MG63 (cell line): Measurements from ENCODE around the gene FAIM2. TPM values are rescaled to one million over a fixed set of nuclear protein-coding genes. Genes with fewer than 3 reads are reported as not detected.

Source experiments
- DNase-seq: peaks from one replicate; pipeline ENCODE4 v3.0.0-alpha.2; 2020
- H3K27me3 ChIP-seq: fragments of 250-450 bp; sonication (Bioruptor Pico); 2 replicates; pipeline ENCODE4 v1.5.1; 2020; ENCODE audit warnings: mild to moderate bottlenecking, moderate library complexity
- H3K36me3 ChIP-seq: fragments of 250-450 bp; sonication (Bioruptor Pico); 2 replicates; pipeline ENCODE4 v1.5.1; 2020; ENCODE audit warnings: mild to moderate bottlenecking, moderate library complexity
- H3K4me3 ChIP-seq: fragments of 250-450 bp; sonication (Bioruptor Pico); 2 replicates; pipeline ENCODE4 v1.5.1; 2020; ENCODE audit warnings: mild to moderate bottlenecking, moderate library complexity
- H3K9me3 ChIP-seq: fragments of 250-450 bp; sonication (Bioruptor Pico); 2 replicates; pipeline ENCODE4 v1.5.1; 2020; ENCODE audit warnings: mild to moderate bottlenecking, moderate library complexity
- total RNA-seq: library from RNA; depleted of rRNA; stranded (reverse); fragments of >200 nt; shearing (Covaris generic); gene quantifications from 2 replicates; pipeline ENCODE4 v1.2.3, GENCODE V29; 2014; ENCODE audit warnings: low replicate concordance; rRNA removed

The FAIM2 gene
- total RNA-seq, 1 experiment from 2014 or later = not detected

GRCh38 chr12:49818241-49818895, 85.3 kb downstream of the FAIM2 start:
- Histone ChIP-seq H3K36me3 (peaks cover 6% of the 10 kb centered on the region), H3K9me3 (no peaks in the 10 kb centered on the region; the same call in 1 of the 2 replicates), H3K27me3 (no peaks in the 10 kb centered on the region), H3K4me3 (no peak overlapping the region)
- DNase-seq = no peak

Other genes with a start within 250 kb of the FAIM2 start
- gene FMNL3, start 196.5 kb downstream of the FAIM2 start, total RNA-seq = 8.8 and 12.8 TPM in 2 replicates
- 260 and 282 TPM in 2 replicates for gene TMBIM6, start 162.3 kb downstream of the FAIM2 start, total RNA-seq
- 5.3 and 8.8 TPM in 2 replicates for gene NCKAP5L, start 75.5 kb downstream of the FAIM2 start, total RNA-seq
- 1.8 and 5.8 TPM in 2 replicates for gene BCDIN3D, start 60.8 kb downstream of the FAIM2 start, total RNA-seq
- gene AQP2, start 46.8 kb upstream of the FAIM2 start, total RNA-seq = not detected in 2 replicates
- gene AQP5, start 58.0 kb upstream of the FAIM2 start, total RNA-seq = not detected in 2 replicates
- not detected in 2 replicates for gene AQP6, start 69.0 kb upstream of the FAIM2 start, total RNA-seq
- gene RACGAP1, start 121.6 kb upstream of the FAIM2 start, total RNA-seq = 157 and 166 TPM in 2 replicates
- gene ASIC1, start 153.7 kb upstream of the FAIM2 start, total RNA-seq = 1.5 and 1.7 TPM in 2 replicates
- 26.0 and 36.1 TPM in 2 replicates for gene SMARCD1, start 181.4 kb upstream of the FAIM2 start, total RNA-seq
- not detected in 2 replicates for gene GPD1, start 200.1 kb upstream of the FAIM2 start, total RNA-seq
- 20.1 and 39.3 TPM in 2 replicates for gene COX14, start 208.3 kb upstream of the FAIM2 start, total RNA-seq